SK-N-SH (cell line): Measurements from ENCODE around the gene SULT1A1. TPM values are rescaled to one million over a fixed set of nuclear protein-coding genes. Genes with fewer than 3 reads are reported as not detected.

Source experiments
- CTCF ChIA-PET: fragments of 300-600, 350-600 bp; formaldehyde crosslinking; extraction: SDS; loops from one replicate; lab custom pipeline; 2021; lab: Yijun Ruan, JAX
- POLR2A ChIA-PET: fragments of 350-600 bp; sonication (Branson Sonifier 250); formaldehyde crosslinking; extraction: SDS; loops from one replicate; lab custom pipeline; 2020; ENCODE audit warnings: antibody characterized with exemption, inconsistent platforms; lab: Yijun Ruan, JAX
- DNase-seq: peaks from one replicate; pipeline ENCODE4 v3.0.0; 2012
- H2AFZ ChIP-seq: fragments of 200-600 bp; sonication (generic); 2 replicates; pipeline ENCODE4 v1.8.1; 2016; ENCODE audit warnings: antibody characterized with exemption, mild to moderate bottlenecking, low read depth
- H3F3A ChIP-seq: fragments of 200-600 bp; sonication (generic); replicated peaks from 2 replicates; pipeline ENCODE3; 2016; ENCODE audit warnings: antibody characterized with exemption, mild to moderate bottlenecking; ENCODE audit not compliant: insufficient read depth
- H3K27ac ChIP-seq, 2 experiments: fragments of 200-500 bp in 1 of 2; fragments of 200-600 bp in 1 of 2; sonication (Bioruptor generic) in 1 of 2; sonication (generic), shearing (Covaris generic) in 1 of 2; 2 replicates each; pipeline versions ENCODE4 v1.5.1 to v1.6.1; 2014 to 2016; ENCODE audit warnings: low read depth in 2 of 2, inconsistent platforms in 1 of 2, low read length in 1 of 2, mild to moderate bottlenecking in 1 of 2, mixed read lengths in 1 of 2
- H3K27me3 ChIP-seq: fragments of 200-600 bp; sonication (generic), shearing (Covaris generic); 2 replicates; pipeline ENCODE4 v1.6.1; 2016; ENCODE audit warnings: mixed run types; ENCODE audit not compliant: insufficient read depth
- H3K36me3 ChIP-seq, 2 experiments: fragments of 200-500 bp in 1 of 2; fragments of 200-600 bp in 1 of 2; sonication (Bioruptor generic) in 1 of 2; sonication (generic) in 1 of 2; replicated peaks in 1 of 2; 2 replicates each; pipeline versions ENCODE3 to v1.5.1; 2014 to 2016; ENCODE audit warnings: low read length in 1 of 2, mild to moderate bottlenecking in 1 of 2; ENCODE audit not compliant: insufficient read depth in 2 of 2, control insufficient read depth in 1 of 2
- H3K4me1 ChIP-seq, 2 experiments: fragments of 200-500 bp in 1 of 2; fragments of 200-600 bp in 1 of 2; sonication (Bioruptor generic) in 1 of 2; sonication (generic), shearing (Covaris generic) in 1 of 2; 2 replicates each; pipeline versions ENCODE4 v1.5.1 to v1.6.1; 2014 to 2016; ENCODE audit warnings: low read depth in 1 of 2, low read length in 1 of 2, mixed run types in 1 of 2; ENCODE audit not compliant: insufficient read depth in 2 of 2, control insufficient read depth in 1 of 2
- H3K4me2 ChIP-seq: fragments of 200-600 bp; sonication (generic), shearing (Covaris generic); 2 replicates; pipeline ENCODE4 v1.6.1; 2017; ENCODE audit warnings: mixed run types
- H3K4me3 ChIP-seq, 2 experiments: fragments of 200-500 bp in 1 of 2; fragments of 200-600 bp in 1 of 2; sonication (Bioruptor generic) in 1 of 2; sonication (generic), shearing (Covaris generic) in 1 of 2; 2 replicates each; pipeline versions ENCODE4 v1.5.1 to v1.8.1; 2014 to 2016; ENCODE audit warnings: low read depth in 2 of 2, inconsistent platforms in 1 of 2, low read length in 1 of 2, mild to moderate bottlenecking in 1 of 2, mixed read lengths in 1 of 2, moderate library complexity in 1 of 2
- H3K79me2 ChIP-seq: fragments of 200-600 bp; sonication (generic); 2 replicates; pipeline ENCODE4 v1.8.1; 2017; ENCODE audit warnings: mild to moderate bottlenecking; ENCODE audit not compliant: insufficient read depth
- H3K9ac ChIP-seq: fragments of 200-600 bp; sonication (generic); 2 replicates; pipeline ENCODE4 v1.6.1; 2017; ENCODE audit warnings: mixed run types
- H3K9me2 ChIP-seq: fragments of 200-600 bp; sonication (generic); 2 replicates; pipeline ENCODE4 v1.6.1; 2017; ENCODE audit warnings: mixed run types
- H3K9me3 ChIP-seq: fragments of 200-600 bp; sonication (generic); 2 replicates; pipeline ENCODE4 v1.6.1; 2017; ENCODE audit warnings: mixed run types, mild to moderate bottlenecking, moderate library complexity
- H4K20me1 ChIP-seq: fragments of 200-600 bp; sonication (generic); 2 replicates; pipeline ENCODE4 v1.6.1; 2017; ENCODE audit warnings: mild to moderate bottlenecking, mixed run types; ENCODE audit not compliant: insufficient read depth
- ELF1 ChIP-seq: IDR thresholded peaks from 2 replicates; pipeline ENCODE4 v1.4.0; 2012
- EP300 ChIP-seq, 2 experiments: IDR thresholded peaks; 2 replicates each; pipeline versions ENCODE4 v1.4.0 to v1.6.1; 2012; ENCODE audit warnings: borderline replicate concordance in 1 of 2, low read depth in 1 of 2, low read length in 1 of 2
- EZH2phosphoT487 ChIP-seq: fragments of 200-600 bp; sonication (generic); IDR thresholded peaks from 2 replicates; pipeline ENCODE4 v1.6.1; 2017; ENCODE audit warnings: low read depth, mixed run types, mild to moderate bottlenecking, antibody characterized with exemption, moderate library complexity, borderline replicate concordance
- FOXJ3 ChIP-seq: sonication (generic); formaldehyde crosslinking; IDR thresholded peaks from 2 replicates; pipeline ENCODE4 v1.5.1; 2020; ENCODE audit warnings: mild to moderate bottlenecking, missing genetic modification reagents
- FOXM1 ChIP-seq: IDR thresholded peaks from 2 replicates; pipeline ENCODE4 v1.4.0; 2012; ENCODE audit warnings: low read depth, mild to moderate bottlenecking
- GABPA ChIP-seq: IDR thresholded peaks from 2 replicates; pipeline ENCODE4 v1.4.0; 2012; ENCODE audit warnings: low read depth, mild to moderate bottlenecking
- GATA2 ChIP-seq: sonication (generic); formaldehyde crosslinking; IDR thresholded peaks from 2 replicates; pipeline ENCODE4 v1.5.0; 2020; ENCODE audit warnings: mild to moderate bottlenecking, missing genetic modification reagents
- JUND ChIP-seq: IDR thresholded peaks from 2 replicates; pipeline ENCODE4 v1.4.0; 2012
- MEF2A ChIP-seq: IDR thresholded peaks from 2 replicates; pipeline ENCODE4 v1.4.0; 2012; ENCODE audit warnings: low read depth, borderline replicate concordance
- NRF1 ChIP-seq: IDR thresholded peaks from 2 replicates; pipeline ENCODE4 v1.6.1; 2012; ENCODE audit warnings: low read depth, mild to moderate bottlenecking, low read length
- RCOR1 ChIP-seq: fragments of 150-350 bp; IDR thresholded peaks from 2 replicates; pipeline ENCODE4 v1.6.1; 2017; ENCODE audit warnings: antibody characterized with exemption, low read length
- RFX5 ChIP-seq: IDR thresholded peaks from 2 replicates; pipeline ENCODE4 v1.6.1; 2012; ENCODE audit warnings: mild to moderate bottlenecking, improper control_type of control experiment, low read length
- RXRA ChIP-seq: IDR thresholded peaks from 2 replicates; pipeline ENCODE4 v1.4.0; 2012; ENCODE audit warnings: low read depth, mild to moderate bottlenecking, borderline replicate concordance
- SIN3A ChIP-seq: IDR thresholded peaks from 2 replicates; pipeline ENCODE4 v1.6.1; 2012; ENCODE audit warnings: low read depth, mild to moderate bottlenecking, low read length, moderate library complexity, borderline replicate concordance
- SMC3 ChIP-seq: IDR thresholded peaks from 2 replicates; pipeline ENCODE4 v1.6.1; 2012; ENCODE audit warnings: low read depth, low read length, improper control_type of control experiment
- TAF1 ChIP-seq: IDR thresholded peaks from 2 replicates; pipeline ENCODE4 v1.6.1; 2012; ENCODE audit warnings: low read depth, mild to moderate bottlenecking, low read length, moderate library complexity, borderline replicate concordance
- TEAD4 ChIP-seq: IDR thresholded peaks from 2 replicates; pipeline ENCODE4 v1.4.0; 2012; ENCODE audit warnings: mild to moderate bottlenecking, borderline replicate concordance; ENCODE audit not compliant: insufficient read depth
- YY1 ChIP-seq: IDR thresholded peaks from 2 replicates; pipeline ENCODE4 v1.4.0; 2012; ENCODE audit warnings: low read depth, mild to moderate bottlenecking
- WGBS: methylation state at CpG from one replicate; pipeline ENCODE4 v1.1.6; 2017; ENCODE audit warnings: low lambda C conversion rate; 5-methylcytosine and 5-hydroxymethylcytosine counted together
- polyA plus RNA-seq, 3 experiments: library from polyadenylated mRNA; depleted of rRNA; stranded (reverse); fragments of >200 nt; gene quantifications; 2 replicates each; pipeline ENCODE4 v1.2.3, GENCODE V29; 2012
- TF ChIP-seq, protein P1 (sequence below): fragments of 200-600 bp; sonication (generic); IDR thresholded peaks from 2 replicates; pipeline ENCODE4 v1.6.1; 2017; ENCODE audit warnings: antibody characterized with exemption, mild to moderate bottlenecking, moderate library complexity
- TF ChIP-seq, protein P2 (sequence below): IDR thresholded peaks from 2 replicates; pipeline ENCODE4 v1.4.0; 2012; ENCODE audit warnings: low read depth

Gene SULT1A1
- polyA plus RNA-seq, 1 of the 3 experiments (the other 2 are of a cell fraction), result 0.13 TPM

DNA sequence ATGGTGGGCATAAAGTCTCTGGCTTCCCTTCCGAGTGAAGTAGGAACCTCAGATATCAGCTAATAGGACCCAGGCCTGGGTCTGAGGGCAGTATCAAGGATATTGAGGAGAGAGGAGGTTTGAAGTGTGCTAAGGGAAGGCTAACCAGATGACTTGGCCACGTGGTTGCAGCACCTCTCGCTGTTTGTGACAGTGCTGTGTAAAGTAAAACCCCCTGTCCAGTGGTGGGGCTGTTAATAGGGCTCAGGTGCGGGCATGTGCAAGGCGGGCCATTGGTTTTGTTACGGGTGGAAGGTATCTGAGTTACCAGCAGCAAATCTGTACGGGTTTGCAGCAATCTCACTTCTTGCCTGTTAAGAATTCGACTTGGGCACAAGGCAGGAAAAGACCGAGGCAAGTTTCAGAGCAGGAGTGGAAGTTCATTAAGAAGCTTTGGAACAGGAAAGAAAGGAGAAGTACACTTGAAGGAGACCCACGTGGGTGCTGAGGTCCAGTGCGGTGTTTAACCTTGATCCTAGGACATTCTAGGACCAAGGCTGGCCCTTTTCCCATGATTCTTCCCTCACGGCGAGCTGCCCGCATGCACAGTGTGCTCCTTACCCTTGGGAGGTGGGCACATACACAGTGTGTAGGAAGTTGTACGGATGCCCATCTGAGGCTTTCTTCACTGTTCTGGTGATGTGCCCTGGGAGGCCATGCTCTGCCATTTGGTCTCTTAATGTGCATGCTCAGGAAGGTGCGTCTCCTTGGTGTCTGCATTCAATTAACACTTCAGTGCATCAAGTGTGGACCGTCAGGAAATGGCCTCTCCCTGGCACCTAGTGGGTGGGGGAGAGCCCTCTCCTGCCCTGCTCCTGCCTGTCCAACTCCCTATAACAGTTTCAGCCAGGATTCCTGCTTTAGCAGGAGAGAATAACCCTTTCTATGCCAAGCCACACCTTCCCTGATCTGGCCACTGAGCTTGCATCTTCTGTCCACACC lies 35.8 kb downstream of the SULT1A1 start:
- 84% methylated on average over 17 of the region's 17 CpGs for WGBS
- Histone ChIP-seq H3K4me1 (peaks cover 0 to 8% of the 10 kb centered on the region in 2 experiments; a peak in 1 of 4 replicates), H3K9me3 (no peaks in the 10 kb centered on the region), H4K20me1 (no peaks in the 10 kb centered on the region), H3F3A (no peaks in the 10 kb centered on the region), H2AFZ (no peak overlapping the region), H3K9ac (no peak overlapping the region), H3K79me2 (no peaks in the 10 kb centered on the region), H3K27me3 (no peaks in the 10 kb centered on the region), H3K36me3 (no peaks in the 10 kb centered on the region), H3K27ac (no peak overlapping the region), H3K4me2 (no peak overlapping the region), H3K9me2 (no peaks in the 10 kb centered on the region), H3K4me3 (no peak overlapping the region)
- DNase-seq, result no peak
- TF ChIP-seq RXRA (no peak), GATA2 (CRISPR knock-in tag) (no peak), RFX5 (no peak), FOXM1 (no peak), GABPA (no peak), YY1 (no peak), TEAD4 (no peak), EP300 (IDR thresholded peaks at IDR 0.05; ENCODE audit: borderline replicate concordance in 1 of 2, low read depth in 1 of 2, low read length in 1 of 2) (no peak), NRF1 (no peak), SMC3 (no peak), EZH2phosphoT487 (no peak), ELF1 (no peak), TAF1 (no peak), JUND (no peak), RCOR1 (no peak), MEF2A (no peak), SIN3A (no peak), FOXJ3 (CRISPR knock-in tag) (no peak)
- TF ChIP-seq, protein P1, sequence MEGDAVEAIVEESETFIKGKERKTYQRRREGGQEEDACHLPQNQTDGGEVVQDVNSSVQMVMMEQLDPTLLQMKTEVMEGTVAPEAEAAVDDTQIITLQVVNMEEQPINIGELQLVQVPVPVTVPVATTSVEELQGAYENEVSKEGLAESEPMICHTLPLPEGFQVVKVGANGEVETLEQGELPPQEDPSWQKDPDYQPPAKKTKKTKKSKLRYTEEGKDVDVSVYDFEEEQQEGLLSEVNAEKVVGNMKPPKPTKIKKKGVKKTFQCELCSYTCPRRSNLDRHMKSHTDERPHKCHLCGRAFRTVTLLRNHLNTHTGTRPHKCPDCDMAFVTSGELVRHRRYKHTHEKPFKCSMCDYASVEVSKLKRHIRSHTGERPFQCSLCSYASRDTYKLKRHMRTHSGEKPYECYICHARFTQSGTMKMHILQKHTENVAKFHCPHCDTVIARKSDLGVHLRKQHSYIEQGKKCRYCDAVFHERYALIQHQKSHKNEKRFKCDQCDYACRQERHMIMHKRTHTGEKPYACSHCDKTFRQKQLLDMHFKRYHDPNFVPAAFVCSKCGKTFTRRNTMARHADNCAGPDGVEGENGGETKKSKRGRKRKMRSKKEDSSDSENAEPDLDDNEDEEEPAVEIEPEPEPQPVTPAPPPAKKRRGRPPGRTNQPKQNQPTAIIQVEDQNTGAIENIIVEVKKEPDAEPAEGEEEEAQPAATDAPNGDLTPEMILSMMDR, result no peak
- TF ChIP-seq, protein P2, sequence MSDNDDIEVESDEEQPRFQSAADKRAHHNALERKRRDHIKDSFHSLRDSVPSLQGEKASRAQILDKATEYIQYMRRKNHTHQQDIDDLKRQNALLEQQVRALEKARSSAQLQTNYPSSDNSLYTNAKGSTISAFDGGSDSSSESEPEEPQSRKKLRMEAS, result no peak
- ChIA-PET POLR2A (no interaction called here), CTCF (interaction anchor here (1.1 to 1.4 kb wide), 2 partner anchors 12 to 296 kb away, joined by 3 read pairs; no protein-coding TSS in a partner anchor)
